DOHH2 (cell line): ENCODE measurements around the gene MACROD2.

Source experiments
- EZH2phosphoT487 ChIP-seq: fragments of 200-600 bp; sonication (generic); IDR thresholded peaks from 2 replicates; pipeline ENCODE4 v1.6.1; 2017; ENCODE audit warnings: borderline replicate concordance, mild to moderate bottlenecking, antibody characterized with exemption, low read length, moderate library complexity, mixed read lengths
- TF ChIP-seq, protein P1 (sequence below): fragments of 200-600 bp; sonication (generic); IDR thresholded peaks from one replicate; pipeline ENCODE4 v1.5.1; 2014; ENCODE audit warnings: antibody characterized with exemption, mild to moderate bottlenecking, low read depth, low read length; ENCODE audit not compliant: poor library complexity, severe bottlenecking

- TF ChIP-seq, protein P1, sequence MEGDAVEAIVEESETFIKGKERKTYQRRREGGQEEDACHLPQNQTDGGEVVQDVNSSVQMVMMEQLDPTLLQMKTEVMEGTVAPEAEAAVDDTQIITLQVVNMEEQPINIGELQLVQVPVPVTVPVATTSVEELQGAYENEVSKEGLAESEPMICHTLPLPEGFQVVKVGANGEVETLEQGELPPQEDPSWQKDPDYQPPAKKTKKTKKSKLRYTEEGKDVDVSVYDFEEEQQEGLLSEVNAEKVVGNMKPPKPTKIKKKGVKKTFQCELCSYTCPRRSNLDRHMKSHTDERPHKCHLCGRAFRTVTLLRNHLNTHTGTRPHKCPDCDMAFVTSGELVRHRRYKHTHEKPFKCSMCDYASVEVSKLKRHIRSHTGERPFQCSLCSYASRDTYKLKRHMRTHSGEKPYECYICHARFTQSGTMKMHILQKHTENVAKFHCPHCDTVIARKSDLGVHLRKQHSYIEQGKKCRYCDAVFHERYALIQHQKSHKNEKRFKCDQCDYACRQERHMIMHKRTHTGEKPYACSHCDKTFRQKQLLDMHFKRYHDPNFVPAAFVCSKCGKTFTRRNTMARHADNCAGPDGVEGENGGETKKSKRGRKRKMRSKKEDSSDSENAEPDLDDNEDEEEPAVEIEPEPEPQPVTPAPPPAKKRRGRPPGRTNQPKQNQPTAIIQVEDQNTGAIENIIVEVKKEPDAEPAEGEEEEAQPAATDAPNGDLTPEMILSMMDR: no peak
- TF ChIP-seq EZH2phosphoT487: no peak
Measured at GRCh38 chr20:15886250-15886649, 1890.9 kb downstream of the MACROD2 start.
